Adrenal gland (tissue), 5 donors: ENCODE data around the gene KAZN.

Experiments
- CTCF ChIP-seq, 6 experiments: fragments of 450-650 bp in 4 of 6; fragments of 200-600 bp in 2 of 6; sonication (generic) in 1 of 6; IDR thresholded peaks; 1 replicate in 5 of 6; 2 replicates in 1 of 6; pipeline versions ENCODE4 v1.5.1 to v1.8.0; 2016 to 2021; ENCODE audit warnings: antibody characterized with exemption in 6 of 6, mild to moderate bottlenecking in 2 of 6, moderate library complexity in 1 of 6
- POLR2A ChIP-seq, 2 donors: fragments of 450-650 bp; IDR thresholded peaks; one replicate each; pipeline ENCODE4 v1.6.1; 2017; ENCODE audit warnings: antibody characterized with exemption in 2 of 2, mild to moderate bottlenecking in 2 of 2, moderate library complexity in 1 of 2
- donor health status: DM: no; HTN: no; CAD: no.

- TF ChIP-seq CTCF (IDR thresholded peaks at IDR 0.05) (no peak), POLR2A (IDR thresholded peaks at IDR 0.05) (no peak)
Observed at GRCh38 chr1:15167386-15167785, 568.9 kb downstream of the KAZN start.
